DND-41 (cell line): ENCODE measurements around the gene SAPCD2.

Experiments
- CTCF ChIP-seq: IDR thresholded peaks from 2 replicates; pipeline ENCODE4 v1.5.1; 2012; ENCODE audit warnings: borderline replicate concordance, low read length, moderate library complexity, mild to moderate bottlenecking; ENCODE audit not compliant: poor library complexity, severe bottlenecking; ENCODE audit errors: extremely low read depth
- EZH2 ChIP-seq: IDR thresholded peaks from 3 replicates; pipeline ENCODE4 v1.6.1; 2012; ENCODE audit warnings: borderline replicate concordance, low read depth, mild to moderate bottlenecking, moderate library complexity, low read length, inconsistent platforms; ENCODE audit not compliant: severe bottlenecking

GRCh38 chr9:137012694-137013570, 57.4 kb downstream of the SAPCD2 start:
- no peak for TF ChIP-seq CTCF
- no peak for TF ChIP-seq EZH2
